ENCODE data around the gene DCC.

The DCC gene

DNA sequence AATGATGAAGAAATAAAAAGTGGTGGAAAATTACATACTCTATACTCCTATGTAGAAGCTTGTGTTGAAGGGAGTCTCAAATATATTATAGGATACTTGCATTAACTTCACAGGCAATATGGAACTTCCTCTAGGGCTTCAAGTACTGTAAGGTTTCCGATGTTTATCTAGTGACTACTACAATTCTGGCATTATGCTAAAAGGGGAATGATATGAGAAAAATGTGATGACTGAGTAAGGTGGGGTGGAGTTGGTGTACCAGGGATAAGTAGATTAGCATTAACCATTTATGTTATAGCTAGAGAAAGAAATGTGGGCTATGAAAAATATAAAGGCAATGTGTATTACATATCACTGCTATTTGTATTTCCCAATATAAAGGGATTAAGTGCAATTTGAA lies 229.5 kb downstream of the DCC start:
- POLR2A ChIA-PET, result no interaction called here
- CTCF ChIA-PET, result no interaction called here
- no peak for DNase-seq (ENCODE audit: extremely low spot score)
- TF ChIP-seq FOXK2 (IDR thresholded peaks at IDR 0.05) (no peak), SP1 (IDR thresholded peaks at IDR 0.05) (no peak), L3MBTL2 (conservative IDR thresholded peaks at IDR 0.05) (no peak), FOXM1 (IDR thresholded peaks at IDR 0.05; ENCODE audit: borderline replicate concordance) (no peak), ZNF384 (IDR thresholded peaks at IDR 0.05) (no peak)
- TF ChIP-seq, protein P1, sequence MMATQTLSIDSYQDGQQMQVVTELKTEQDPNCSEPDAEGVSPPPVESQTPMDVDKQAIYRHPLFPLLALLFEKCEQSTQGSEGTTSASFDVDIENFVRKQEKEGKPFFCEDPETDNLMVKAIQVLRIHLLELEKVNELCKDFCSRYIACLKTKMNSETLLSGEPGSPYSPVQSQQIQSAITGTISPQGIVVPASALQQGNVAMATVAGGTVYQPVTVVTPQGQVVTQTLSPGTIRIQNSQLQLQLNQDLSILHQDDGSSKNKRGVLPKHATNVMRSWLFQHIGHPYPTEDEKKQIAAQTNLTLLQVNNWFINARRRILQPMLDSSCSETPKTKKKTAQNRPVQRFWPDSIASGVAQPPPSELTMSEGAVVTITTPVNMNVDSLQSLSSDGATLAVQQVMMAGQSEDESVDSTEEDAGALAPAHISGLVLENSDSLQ (IDR thresholded peaks at IDR 0.05), result no peak

DNA sequence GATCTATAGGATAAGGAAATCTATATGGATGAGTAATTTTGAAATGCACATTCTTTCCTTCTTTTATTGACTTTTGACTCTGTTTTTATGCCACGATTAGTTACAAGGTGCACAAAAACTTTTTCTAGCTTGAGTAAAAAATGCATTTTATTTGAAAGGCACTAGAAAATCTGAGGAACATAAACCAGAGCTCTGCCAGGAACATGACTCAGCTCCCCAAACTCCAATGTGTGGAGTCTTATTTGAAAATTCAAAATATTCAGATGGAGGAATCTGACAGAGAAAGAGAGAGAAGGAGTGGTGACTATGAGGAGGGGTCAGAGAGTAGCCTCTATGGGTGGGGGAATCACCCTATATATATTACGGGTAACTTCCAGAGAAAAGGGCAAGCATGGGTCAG lies 231.0 kb downstream of the DCC start:
- no peak for TF ChIP-seq SP1 (IDR thresholded peaks at IDR 0.05)
- no peak for TF ChIP-seq NFRKB (IDR thresholded peaks at IDR 0.05)
- no peak for TF ChIP-seq CTBP1 (IDR thresholded peaks at IDR 0.05; ENCODE audit: borderline replicate concordance)
- TF ChIP-seq SUZ12 (IDR thresholded peaks at IDR 0.05), result no peak
- TF ChIP-seq BHLHE40 (IDR thresholded peaks at IDR 0.05; ENCODE audit: borderline replicate concordance), result no peak
- no peak for TF ChIP-seq FOXA1 (IDR thresholded peaks at IDR 0.05)
- TF ChIP-seq TARDBP (IDR thresholded peaks at IDR 0.05), result no peak
- no peak for TF ChIP-seq L3MBTL2 (conservative IDR thresholded peaks at IDR 0.05)
- TF ChIP-seq ZNF384 (IDR thresholded peaks at IDR 0.05), result no peak
- TF ChIP-seq ELF4 (IDR thresholded peaks at IDR 0.05), result no peak
- TF ChIP-seq HDGF (IDR thresholded peaks at IDR 0.05; ENCODE audit: borderline replicate concordance), result no peak
- TF ChIP-seq FOXK2 (IDR thresholded peaks at IDR 0.05), result no peak
- TF ChIP-seq, protein P1 (IDR thresholded peaks at IDR 0.05), result no peak
- TF ChIP-seq LEF1 (IDR thresholded peaks at IDR 0.05; ENCODE audit: borderline replicate concordance), result no peak
- TF ChIP-seq FOXM1 (IDR thresholded peaks at IDR 0.05; ENCODE audit: borderline replicate concordance), result no peak
- no peak for DNase-seq (ENCODE audit: extremely low spot score)
- ChIA-PET POLR2A (no interaction called here), CTCF (interaction anchor here (0.6 kb wide), 1 partner anchor 721 kb away, joined by 3 read pairs; no protein-coding TSS in a partner anchor)

DNA sequence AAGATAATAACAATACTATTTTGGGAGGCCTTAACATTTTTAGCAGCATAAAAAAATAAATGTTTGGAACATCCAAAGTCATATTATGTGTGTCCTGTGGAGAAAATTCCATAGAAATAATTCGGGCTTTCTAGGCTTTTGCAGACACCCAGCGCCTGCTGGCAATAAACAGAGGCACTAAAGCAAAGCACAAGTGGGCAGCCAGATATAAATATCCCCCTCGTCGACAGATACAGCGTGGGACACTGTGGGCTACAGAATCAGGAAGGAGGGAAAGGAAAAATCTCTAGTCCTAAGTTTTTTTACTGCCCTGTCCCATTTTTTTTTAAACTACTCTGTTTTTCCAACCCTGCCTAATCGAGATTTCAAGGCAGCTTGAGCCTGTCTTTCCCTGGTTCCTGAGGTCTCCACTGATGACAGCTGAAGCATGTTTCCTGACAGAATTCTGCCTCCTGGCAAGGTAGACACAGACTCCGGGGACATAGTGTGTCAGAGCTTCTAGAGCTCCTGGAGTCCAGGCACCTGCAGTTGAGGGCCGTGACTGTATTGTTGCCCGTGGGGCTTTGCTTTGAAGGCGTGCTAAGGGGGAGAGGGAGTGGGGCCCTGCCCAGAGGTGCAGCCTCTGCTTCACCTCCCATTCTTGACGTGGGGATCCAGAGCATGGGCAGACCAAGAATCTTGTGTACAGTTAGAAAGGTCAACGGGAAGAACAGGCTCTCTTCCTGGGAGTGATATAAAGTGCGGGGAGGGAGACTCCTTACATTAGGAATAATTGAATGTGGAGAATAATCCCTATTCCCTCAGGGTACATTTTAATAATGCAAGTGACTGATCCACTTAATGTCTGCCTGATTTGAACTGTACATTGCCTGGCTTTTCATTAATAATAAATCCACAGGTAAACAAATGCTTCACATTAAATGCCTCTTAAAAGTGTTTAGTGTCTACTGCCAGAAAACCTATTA lies 232.3 kb downstream of the DCC start:
- ChIA-PET CTCF (no interaction called here), POLR2A (no interaction called here)
- TF ChIP-seq L3MBTL2 (conservative IDR thresholded peaks at IDR 0.05), result no peak
- no peak for TF ChIP-seq FOXK2 (IDR thresholded peaks at IDR 0.05)
- TF ChIP-seq HDGF (IDR thresholded peaks at IDR 0.05; ENCODE audit: borderline replicate concordance), result no peak
- TF ChIP-seq SUZ12 (IDR thresholded peaks at IDR 0.05), result no peak
- TF ChIP-seq FOXA1 (IDR thresholded peaks at IDR 0.05), result no peak
- TF ChIP-seq TARDBP (IDR thresholded peaks at IDR 0.05), result no peak
- no peak for TF ChIP-seq ZNF384 (IDR thresholded peaks at IDR 0.05)
- no peak for TF ChIP-seq SP1 (IDR thresholded peaks at IDR 0.05)
- TF ChIP-seq CTBP1 (IDR thresholded peaks at IDR 0.05; ENCODE audit: borderline replicate concordance), result no peak
- DNase-seq (ENCODE audit: extremely low spot score), result no peak

DNA sequence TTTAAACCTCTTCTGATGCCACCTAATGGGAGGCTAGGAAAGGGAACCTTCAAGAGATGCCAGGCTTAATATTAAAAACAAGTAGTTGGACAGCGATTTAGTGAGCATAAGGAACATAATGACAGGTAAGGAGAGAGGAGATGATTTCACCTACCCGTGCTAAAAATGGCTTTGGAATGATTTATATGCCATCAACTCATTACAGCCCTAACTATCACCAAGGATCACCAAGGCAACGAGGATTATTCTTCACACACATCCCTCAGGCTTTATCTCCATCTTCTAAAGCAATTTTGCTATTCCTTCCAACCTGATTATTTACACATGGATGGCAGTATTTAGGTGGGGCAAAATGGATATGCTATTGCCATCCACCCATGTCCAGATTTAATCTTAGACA lies 237.8 kb downstream of the DCC start:
- ChIA-PET POLR2A (no interaction called here), CTCF (no interaction called here)
- TF ChIP-seq SP1 (IDR thresholded peaks at IDR 0.05) (no peak), CTBP1 (IDR thresholded peaks at IDR 0.05; ENCODE audit: borderline replicate concordance) (no peak), TARDBP (IDR thresholded peaks at IDR 0.05) (no peak), LEF1 (IDR thresholded peaks at IDR 0.05; ENCODE audit: borderline replicate concordance) (no peak), ELF4 (IDR thresholded peaks at IDR 0.05) (no peak), NFRKB (IDR thresholded peaks at IDR 0.05) (no peak)
- DNase-seq (ENCODE audit: extremely low spot score), result no peak

DNA sequence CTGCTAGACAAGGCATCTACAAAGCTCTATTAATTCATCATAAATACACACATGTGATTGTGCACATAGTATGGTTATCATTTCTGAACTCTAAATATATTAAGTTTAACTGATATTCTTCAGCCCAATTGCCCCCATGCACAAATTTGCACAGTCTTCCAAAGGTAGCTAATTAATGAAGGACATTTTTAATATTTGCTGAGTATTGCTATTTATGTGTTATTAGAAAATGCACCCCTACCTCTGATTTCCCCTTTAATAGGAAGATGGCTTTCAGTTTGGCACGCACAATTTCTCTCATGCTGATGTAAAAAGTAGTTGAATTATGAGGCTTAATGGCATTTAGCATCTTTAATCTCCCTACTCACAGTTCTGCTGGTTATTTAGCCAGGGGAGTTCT lies 242.1 kb downstream of the DCC start:
- no peak for DNase-seq (ENCODE audit: extremely low spot score)
- TF ChIP-seq TARDBP (IDR thresholded peaks at IDR 0.05), result no peak
- TF ChIP-seq SUZ12 (IDR thresholded peaks at IDR 0.05), result no peak
- TF ChIP-seq LEF1 (IDR thresholded peaks at IDR 0.05; ENCODE audit: borderline replicate concordance), result no peak
- TF ChIP-seq ELF4 (IDR thresholded peaks at IDR 0.05), result no peak
- TF ChIP-seq FOXK2 (IDR thresholded peaks at IDR 0.05), result no peak
- TF ChIP-seq NFRKB (IDR thresholded peaks at IDR 0.05), result no peak
- TF ChIP-seq ZNF384 (IDR thresholded peaks at IDR 0.05), result no peak
- TF ChIP-seq BHLHE40 (IDR thresholded peaks at IDR 0.05; ENCODE audit: borderline replicate concordance), result no peak
- TF ChIP-seq, protein P1 (IDR thresholded peaks at IDR 0.05), result no peak
- no peak for TF ChIP-seq SP1 (IDR thresholded peaks at IDR 0.05)
- no peak for TF ChIP-seq FOXA1 (IDR thresholded peaks at IDR 0.05)
- TF ChIP-seq L3MBTL2 (conservative IDR thresholded peaks at IDR 0.05), result no peak
- TF ChIP-seq HDGF (IDR thresholded peaks at IDR 0.05; ENCODE audit: borderline replicate concordance), result no peak
- CTCF ChIA-PET, result no interaction called here
- POLR2A ChIA-PET, result no interaction called here

DNA sequence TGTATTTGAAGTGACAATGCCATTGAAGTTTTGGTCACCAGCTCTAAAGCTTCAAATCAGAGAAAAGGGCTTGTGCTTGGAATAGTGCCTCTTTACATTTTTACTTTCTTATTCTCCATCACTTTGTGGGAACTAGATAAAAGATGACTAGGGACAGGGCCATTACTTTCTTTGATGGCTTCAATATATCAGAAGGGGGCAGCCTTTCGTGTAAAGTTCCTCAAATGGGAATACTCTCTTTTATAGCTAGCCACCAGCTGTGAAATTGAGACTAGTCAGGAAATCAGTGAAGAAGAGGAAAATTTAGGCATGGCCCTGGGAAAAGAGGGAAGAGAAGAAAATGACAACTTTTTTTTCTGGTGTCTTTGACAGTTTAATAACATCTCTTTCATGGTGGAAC lies 242.5 kb downstream of the DCC start:
- DNase-seq (ENCODE audit: extremely low spot score), result no peak
- TF ChIP-seq SP1 (IDR thresholded peaks at IDR 0.05) (no peak), NFRKB (IDR thresholded peaks at IDR 0.05) (no peak), CTBP1 (IDR thresholded peaks at IDR 0.05; ENCODE audit: borderline replicate concordance) (no peak), SUZ12 (IDR thresholded peaks at IDR 0.05) (no peak), FOXM1 (IDR thresholded peaks at IDR 0.05; ENCODE audit: borderline replicate concordance) (no peak), ARNT (IDR thresholded peaks at IDR 0.05) (no peak), FOXA1 (IDR thresholded peaks at IDR 0.05) (no peak), LEF1 (IDR thresholded peaks at IDR 0.05; ENCODE audit: borderline replicate concordance) (no peak), FOXK2 (IDR thresholded peaks at IDR 0.05) (no peak), ELF4 (IDR thresholded peaks at IDR 0.05) (no peak), HDGF (IDR thresholded peaks at IDR 0.05; ENCODE audit: borderline replicate concordance) (no peak), ZNF384 (IDR thresholded peaks at IDR 0.05) (no peak), TARDBP (IDR thresholded peaks at IDR 0.05) (no peak), L3MBTL2 (conservative IDR thresholded peaks at IDR 0.05) (no peak), BHLHE40 (IDR thresholded peaks at IDR 0.05; ENCODE audit: borderline replicate concordance) (no peak)
- TF ChIP-seq, protein P1 (IDR thresholded peaks at IDR 0.05), result no peak
- ChIA-PET POLR2A (no interaction called here), CTCF (no interaction called here)

Measured in HEK293T (cell line).